ENCODE results near the gene PNMA8A. TPM values are rescaled to one million over a fixed set of nuclear protein-coding genes. Genes with fewer than 3 reads are reported as not detected.

The PNMA8A gene
- polyA plus RNA-seq, 1 donor, result 43.2 TPM

GRCh38 chr19:46428239-46429135, 42.9 kb downstream of the PNMA8A start, which contains the start of gene PNMA8C:
Gene PNMA8C, minus strand, starts transcription at chr19:46428936. Its CDS starts 577 bp downstream, at chr19:46428359.
- DNase-seq, result no peak

GRCh38 chr19:46427518-46428045, 43.8 kb downstream of the PNMA8A start:
- DNase-seq, result no peak

GRCh38 chr19:46426506-46427162, 44.7 kb downstream of the PNMA8A start:
- peak; percentile 88 for DNase-seq

- DNase-seq, result no peak
Measured at GRCh38 chr19:46426035-46426505, 45.3 kb downstream of the PNMA8A start.

DNA sequence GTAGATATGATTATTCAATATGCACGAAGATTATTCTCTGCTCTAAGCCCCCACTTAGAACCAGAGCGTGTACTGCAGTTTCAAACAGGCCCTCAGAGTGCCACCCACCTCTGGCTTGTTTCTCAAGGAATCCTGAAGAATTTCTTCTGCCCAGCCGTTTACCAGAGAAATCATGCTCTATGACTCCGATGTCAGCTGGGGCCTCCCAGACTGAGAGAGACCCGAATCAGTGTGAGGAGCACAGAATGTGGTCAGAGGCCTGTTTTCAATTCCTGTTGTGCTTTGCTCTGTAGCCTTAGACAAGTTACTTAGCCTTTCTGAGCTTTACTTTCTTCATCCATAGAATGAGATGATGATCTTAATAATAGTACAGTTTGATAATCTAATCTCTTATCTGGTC, 48.2 kb downstream of the PNMA8A start:
- DNase-seq, result no peak

- no peak for DNase-seq
Measured at GRCh38 chr19:46422344-46422743, 49.0 kb downstream of the PNMA8A start.

DNA sequence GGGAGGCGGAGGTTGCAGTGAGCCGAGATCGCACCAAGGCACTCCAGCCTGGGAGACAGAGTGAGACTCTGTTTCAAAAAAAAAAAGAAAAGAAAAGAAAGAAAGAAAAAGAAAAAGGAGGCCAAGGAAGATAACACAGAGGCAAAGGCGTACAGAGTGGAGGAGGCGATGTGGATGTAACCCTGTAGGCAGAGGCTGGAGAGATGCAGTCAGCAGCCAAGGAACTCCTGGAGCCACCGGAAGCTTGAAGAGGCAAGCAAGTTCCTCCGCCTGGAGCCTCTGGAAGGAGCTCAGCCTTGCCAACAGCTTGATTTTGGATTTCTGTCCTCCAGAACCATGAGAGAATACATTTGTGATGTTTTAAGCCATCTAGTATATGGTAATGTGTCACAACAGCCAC, 51.3 kb downstream of the PNMA8A start:
- DNase-seq, result no peak

Other genes with a start within 250 kb of the PNMA8A start
- not detected for gene IGFL1, start 241.8 kb downstream of the PNMA8A start, polyA plus RNA-seq (ENCODE audit: insufficient read length)
- 412 TPM for gene HIF3A, start 174.5 kb downstream of the PNMA8A start, polyA plus RNA-seq (ENCODE audit: insufficient read length)
- gene PPP5C, start 124.5 kb downstream of the PNMA8A start, polyA plus RNA-seq (ENCODE audit: insufficient read length), result 73.4 TPM
- gene CCDC8, start 58.0 kb downstream of the PNMA8A start, polyA plus RNA-seq (ENCODE audit: insufficient read length), result 80.9 TPM
- 0.45 TPM for gene PNMA8C, start 42.6 kb downstream of the PNMA8A start, polyA plus RNA-seq (ENCODE audit: insufficient read length)
- 3.0 TPM for gene PNMA8B, start 24.3 kb upstream of the PNMA8A start, polyA plus RNA-seq (ENCODE audit: insufficient read length)
- 213 TPM for gene CALM3, start 129.8 kb upstream of the PNMA8A start, polyA plus RNA-seq (ENCODE audit: insufficient read length)
- 2.3 TPM for gene PTGIR, start 153.5 kb upstream of the PNMA8A start, polyA plus RNA-seq (ENCODE audit: insufficient read length)
- not detected for gene GNG8, start 164.6 kb upstream of the PNMA8A start, polyA plus RNA-seq (ENCODE audit: insufficient read length)
- gene DACT3, start 189.6 kb upstream of the PNMA8A start, polyA plus RNA-seq (ENCODE audit: insufficient read length), result 13.0 TPM
- 20.7 TPM for gene PRKD2, start 245.6 kb upstream of the PNMA8A start, polyA plus RNA-seq (ENCODE audit: insufficient read length)

Data from hindlimb muscle (tissue), 1 donor.